ENCODE results near the gene OXT.

Gene OXT

GRCh38 chr20:3088031-3088430 is 16.6 kb downstream of the OXT start:
- no peak for DNase-seq

- DNase-seq = no peak
These were observed 19.1 kb downstream of the OXT start for GRCh38 chr20:3090565-3090964.

GRCh38 chr20:3092611-3093379 is 21.4 kb downstream of the OXT start:
- peak in 1 of 4 experiments; percentile 24 for DNase-seq

- no peak for DNase-seq
These were observed 22.5 kb downstream of the OXT start for GRCh38 chr20:3093861-3094361.

GRCh38 chr20:3094848-3095629 is 23.6 kb downstream of the OXT start:
- no peak for DNase-seq

- DNase-seq = no peak
These were observed 29.1 kb downstream of the OXT start for GRCh38 chr20:3100480-3100879.

GRCh38 chr20:3101251-3101650 is 29.8 kb downstream of the OXT start:
- DNase-seq = no peak

GRCh38 chr20:3101737-3102574 is 30.5 kb downstream of the OXT start:
- DNase-seq = peak in 2 of 4 experiments; percentile 9 to 22

GRCh38 chr20:3102575-3103368 is 31.4 kb downstream of the OXT start:
- DNase-seq = no peak

- no peak for DNase-seq
These were observed 32.1 kb downstream of the OXT start for GRCh38 chr20:3103369-3104032.

- DNase-seq = no peak
These were observed 34.1 kb downstream of the OXT start for GRCh38 chr20:3105256-3106137.

GRCh38 chr20:3106185-3106584 is 34.8 kb downstream of the OXT start:
- no peak for DNase-seq

- no peak for DNase-seq
These were observed 35.4 kb downstream of the OXT start for GRCh38 chr20:3106658-3107463.

- no peak for DNase-seq
These were observed 36.1 kb downstream of the OXT start for GRCh38 chr20:3107464-3108025.

- DNase-seq = no peak
These were observed 38.2 kb downstream of the OXT start for GRCh38 chr20:3109350-3110302.

- DNase-seq = no peak
These were observed 40.1 kb downstream of the OXT start for GRCh38 chr20:3111507-3111906.

GRCh38 chr20:3111995-3112394 is 40.6 kb downstream of the OXT start:
- DNase-seq = no peak
